ENCODE results near the gene CAND2. TPM values are rescaled to one million over a fixed set of nuclear protein-coding genes. Genes with fewer than 3 reads are reported as not detected.
A peak's percentile ranks its signal among the peaks of the same experiment; 100 is the strongest.

Gene CAND2
- total and polyA plus RNA-seq, 10 of the 15 experiments (the other 5 are each of a cell fraction or from before 2014, with no cell fraction given) = 0.03 to 1.9 (median 0.52) TPM

DNA sequence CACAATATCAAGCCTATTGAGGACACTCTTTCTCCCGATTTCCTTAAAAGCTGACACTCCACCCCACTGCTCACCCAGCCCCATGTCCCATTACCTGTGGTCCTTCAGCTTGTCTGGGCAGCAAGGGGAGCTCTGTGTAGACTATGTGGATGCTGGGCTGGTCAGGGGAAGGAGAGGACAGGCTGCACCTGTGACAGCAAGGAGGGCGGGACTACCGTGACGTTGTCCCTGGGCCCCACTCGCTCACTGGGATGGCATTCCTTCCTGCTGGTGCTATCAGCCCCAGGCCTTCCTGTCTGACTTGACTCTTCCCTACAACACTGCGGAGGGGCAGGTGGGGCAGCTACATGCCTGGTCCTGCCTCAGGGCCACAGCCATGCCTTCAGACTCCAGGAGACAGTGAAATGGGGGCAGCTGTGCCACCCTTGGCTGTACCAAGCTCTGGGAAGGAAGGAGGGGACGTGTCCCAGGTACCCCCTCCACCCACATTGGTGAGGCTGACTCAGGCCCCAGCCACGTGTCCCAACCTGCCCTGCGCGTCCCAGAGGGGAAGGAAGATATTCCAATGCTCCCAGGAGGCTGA lies 37.3 kb upstream of the CAND2 start, which contains the start of gene TMEM40:
TMEM40 (minus strand) TSS at position 163 of the 583 bp plus-strand sequence. CDS start 9,427 bp downstream, outside the sequence.
- Histone ChIP-seq H3K27me3 (replicated peaks in 1 of 2; ENCODE audit: control insufficient read depth in 2 of 2, insufficient read depth in 2 of 2, low read length in 1 of 2) (no peaks in the 10 kb centered on the region), H3K79me2 (ENCODE audit: control insufficient read depth, insufficient read depth, low read length) (no peaks in the 10 kb centered on the region), H4K20me1 (ENCODE audit: control insufficient read depth, insufficient read depth) (no peaks in the 10 kb centered on the region), H2AFZ (ENCODE audit: control insufficient read depth, low read depth, low read length) (peak within 1 kb of the TSS; percentile 91), H3K4me1 (ENCODE audit: control insufficient read depth, insufficient read depth, low read length) (peaks cover 24% of the 10 kb centered on the region), H3K9me3 (replicated peaks; ENCODE audit: control insufficient read depth, insufficient read depth, low read length) (no peaks in the 10 kb centered on the region), H3K4me3 (no peak within 1 kb of the TSS), H3K36me3 (ENCODE audit: control insufficient read depth in 2 of 2, insufficient read depth in 2 of 2, low read length in 1 of 2) (no peaks in the 10 kb centered on the region), H3K4me2 (ENCODE audit: control insufficient read depth, insufficient read depth) (no peak within 1 kb of the TSS), H3K27ac (ENCODE audit: control insufficient read depth, insufficient read depth) (0 out of 2 replicates have a peak within 1 kb of the TSS, but pooled peaks have one; percentile 30), H3K9ac (ENCODE audit: control insufficient read depth, insufficient read depth, low read length) (peak within 1 kb of the TSS; percentile 3; the same call in 1 of the 2 replicates)
- 53% methylated on average over 10 of the region's 10 CpGs for WGBS (ENCODE audit: insufficient coverage, insufficient replicate concordance, low lambda C conversion rate, missing lambda C conversion rate)
- ChIA-PET RAD21 (ENCODE audit: unreplicated experiment) (no interaction called here), POLR2A (interaction anchor here (0.8 to 1.7 kb wide), 3 partner anchors 9 to 15 kb away, joined by 3 to 6 read pairs (median 3); no protein-coding TSS in a partner anchor), CTCF (interaction anchor here (0.7 to 2.8 kb wide), 4 partner anchors 12 to 57 kb away, joined by 4 to 9 read pairs (median 4); no protein-coding TSS in a partner anchor), SMC1A (ENCODE audit: uncharacterized antibody, unreplicated experiment) (interaction anchor here (1.2 kb wide), 1 partner anchor 9 kb away, joined by 6 read pairs; no protein-coding TSS in a partner anchor)
- no TSS peak for BruUV-seq (replicated peaks)
- FAIRE-seq = no peak
- TF ChIP-seq CEBPB (IDR thresholded peaks at IDR 0.05; ENCODE audit: borderline replicate concordance in 1 of 2, low read depth in 2 of 2, low read length in 2 of 2) = no peak
- TF ChIP-seq JUND (IDR thresholded peaks at IDR 0.05; ENCODE audit: low read depth, low read length) = no peak
- TF ChIP-seq, protein P1, sequence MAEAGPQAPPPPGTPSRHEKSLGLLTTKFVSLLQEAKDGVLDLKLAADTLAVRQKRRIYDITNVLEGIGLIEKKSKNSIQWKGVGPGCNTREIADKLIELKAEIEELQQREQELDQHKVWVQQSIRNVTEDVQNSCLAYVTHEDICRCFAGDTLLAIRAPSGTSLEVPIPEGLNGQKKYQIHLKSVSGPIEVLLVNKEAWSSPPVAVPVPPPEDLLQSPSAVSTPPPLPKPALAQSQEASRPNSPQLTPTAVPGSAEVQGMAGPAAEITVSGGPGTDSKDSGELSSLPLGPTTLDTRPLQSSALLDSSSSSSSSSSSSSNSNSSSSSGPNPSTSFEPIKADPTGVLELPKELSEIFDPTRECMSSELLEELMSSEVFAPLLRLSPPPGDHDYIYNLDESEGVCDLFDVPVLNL (IDR thresholded peaks at IDR 0.05; ENCODE audit: low read depth, low read length) = no peak
- no peak for TF ChIP-seq IKZF2 (IDR thresholded peaks at IDR 0.05)
- TF ChIP-seq, protein P2, sequence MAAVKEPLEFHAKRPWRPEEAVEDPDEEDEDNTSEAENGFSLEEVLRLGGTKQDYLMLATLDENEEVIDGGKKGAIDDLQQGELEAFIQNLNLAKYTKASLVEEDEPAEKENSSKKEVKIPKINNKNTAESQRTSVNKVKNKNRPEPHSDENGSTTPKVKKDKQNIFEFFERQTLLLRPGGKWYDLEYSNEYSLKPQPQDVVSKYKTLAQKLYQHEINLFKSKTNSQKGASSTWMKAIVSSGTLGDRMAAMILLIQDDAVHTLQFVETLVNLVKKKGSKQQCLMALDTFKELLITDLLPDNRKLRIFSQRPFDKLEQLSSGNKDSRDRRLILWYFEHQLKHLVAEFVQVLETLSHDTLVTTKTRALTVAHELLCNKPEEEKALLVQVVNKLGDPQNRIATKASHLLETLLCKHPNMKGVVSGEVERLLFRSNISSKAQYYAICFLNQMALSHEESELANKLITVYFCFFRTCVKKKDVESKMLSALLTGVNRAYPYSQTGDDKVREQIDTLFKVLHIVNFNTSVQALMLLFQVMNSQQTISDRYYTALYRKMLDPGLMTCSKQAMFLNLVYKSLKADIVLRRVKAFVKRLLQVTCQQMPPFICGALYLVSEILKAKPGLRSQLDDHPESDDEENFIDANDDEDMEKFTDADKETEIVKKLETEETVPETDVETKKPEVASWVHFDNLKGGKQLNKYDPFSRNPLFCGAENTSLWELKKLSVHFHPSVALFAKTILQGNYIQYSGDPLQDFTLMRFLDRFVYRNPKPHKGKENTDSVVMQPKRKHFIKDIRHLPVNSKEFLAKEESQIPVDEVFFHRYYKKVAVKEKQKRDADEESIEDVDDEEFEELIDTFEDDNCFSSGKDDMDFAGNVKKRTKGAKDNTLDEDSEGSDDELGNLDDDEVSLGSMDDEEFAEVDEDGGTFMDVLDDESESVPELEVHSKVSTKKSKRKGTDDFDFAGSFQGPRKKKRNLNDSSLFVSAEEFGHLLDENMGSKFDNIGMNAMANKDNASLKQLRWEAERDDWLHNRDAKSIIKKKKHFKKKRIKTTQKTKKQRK (IDR thresholded peaks at IDR 0.05; ENCODE audit: low read depth, low read length) = no peak
- no peak for TF ChIP-seq BRCA1 (IDR thresholded peaks at IDR 0.05; ENCODE audit: low read depth, low read length)
- TF ChIP-seq, protein P3, sequence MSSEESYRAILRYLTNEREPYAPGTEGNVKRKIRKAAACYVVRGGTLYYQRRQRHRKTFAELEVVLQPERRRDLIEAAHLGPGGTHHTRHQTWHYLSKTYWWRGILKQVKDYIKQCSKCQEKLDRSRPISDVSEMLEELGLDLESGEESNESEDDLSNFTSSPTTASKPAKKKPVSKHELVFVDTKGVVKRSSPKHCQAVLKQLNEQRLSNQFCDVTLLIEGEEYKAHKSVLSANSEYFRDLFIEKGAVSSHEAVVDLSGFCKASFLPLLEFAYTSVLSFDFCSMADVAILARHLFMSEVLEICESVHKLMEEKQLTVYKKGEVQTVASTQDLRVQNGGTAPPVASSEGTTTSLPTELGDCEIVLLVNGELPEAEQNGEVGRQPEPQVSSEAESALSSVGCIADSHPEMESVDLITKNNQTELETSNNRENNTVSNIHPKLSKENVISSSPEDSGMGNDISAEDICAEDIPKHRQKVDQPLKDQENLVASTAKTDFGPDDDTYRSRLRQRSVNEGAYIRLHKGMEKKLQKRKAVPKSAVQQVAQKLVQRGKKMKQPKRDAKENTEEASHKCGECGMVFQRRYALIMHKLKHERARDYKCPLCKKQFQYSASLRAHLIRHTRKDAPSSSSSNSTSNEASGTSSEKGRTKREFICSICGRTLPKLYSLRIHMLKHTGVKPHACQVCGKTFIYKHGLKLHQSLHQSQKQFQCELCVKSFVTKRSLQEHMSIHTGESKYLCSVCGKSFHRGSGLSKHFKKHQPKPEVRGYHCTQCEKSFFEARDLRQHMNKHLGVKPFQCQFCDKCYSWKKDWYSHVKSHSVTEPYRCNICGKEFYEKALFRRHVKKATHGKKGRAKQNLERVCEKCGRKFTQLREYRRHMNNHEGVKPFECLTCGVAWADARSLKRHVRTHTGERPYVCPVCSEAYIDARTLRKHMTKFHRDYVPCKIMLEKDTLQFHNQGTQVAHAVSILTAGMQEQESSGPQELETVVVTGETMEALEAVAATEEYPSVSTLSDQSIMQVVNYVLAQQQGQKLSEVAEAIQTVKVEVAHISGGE (CRISPR knock-in tag; IDR thresholded peaks at IDR 0.05) = no peak
- no peak for TF ChIP-seq NRF1 (conservative IDR thresholded peaks at IDR 0.05; ENCODE audit: low read depth, low read length)
- TF ChIP-seq RAD51 (IDR thresholded peaks at IDR 0.05) = no peak
- no peak for TF ChIP-seq TBL1XR1 (IDR thresholded peaks at IDR 0.05; ENCODE audit: low read depth, low read length)
- TF ChIP-seq MTA3 (IDR thresholded peaks at IDR 0.05; ENCODE audit: borderline replicate concordance, low read length) = no peak
- DNase-seq (ENCODE audit: low read depth, low spot score) = no peak
- intact Hi-C loops (cut with micrococcal nuclease; ENCODE audit: unreplicated experiment) (no loop called here), in situ Hi-C loops (cut with MboI) (no loop called here)
- no peak; the same call in 2 of the 3 replicates for ATAC-seq

Data from GM12878 (cell line).